Measurements from ENCODE around the gene SLC26A1. TPM values are rescaled to one million over a fixed set of nuclear protein-coding genes. Genes with fewer than 3 reads are reported as not detected.

SLC26A1 gene
- total RNA-seq, 1 donor from 2014 or later = 2.9 TPM

GRCh38 chr4:1023895-1024740 is 30.9 kb upstream of the SLC26A1 start:
- TF ChIP-seq POLR2A (IDR thresholded peaks at IDR 0.05) = no peak
- no peak for TF ChIP-seq CTCF (IDR thresholded peaks at IDR 0.05)
- TF ChIP-seq POLR2AphosphoS5 (IDR thresholded peaks at IDR 0.05; ENCODE audit: insufficient read depth in 1 of 2, low read depth in 1 of 2) = no peak
- Histone ChIP-seq H3K27ac (no peak overlapping the region), H3K36me3 (peaks cover 0 to 8% of the 10 kb centered on the region in 2 donors), H3K27me3 (no peaks in the 10 kb centered on the region), H3K9me3 (no peaks in the 10 kb centered on the region), H3K4me3 (no peak overlapping the region), H3K4me1 (no peaks in the 10 kb centered on the region)
- intact Hi-C loops (cut with DNase I) = no loop called here
- no peak for DNase-seq (ENCODE audit: extremely low spot score in 2 of 2)

- no peak for DNase-seq (ENCODE audit: extremely low spot score in 2 of 2)
- peaks cover 0 to 8% of the 10 kb centered on the region in 2 donors for H3K36me3 ChIP-seq
- intact Hi-C loops (cut with DNase I) = no loop called here
These were observed 30.0 kb upstream of the SLC26A1 start for GRCh38 chr4:1023075-1023640.

GRCh38 chr4:1022739-1023066 is 29.5 kb upstream of the SLC26A1 start:
- DNase-seq (ENCODE audit: extremely low spot score in 2 of 2) = no peak
- H3K4me3 ChIP-seq = no peak overlapping the region
- no peaks in the 10 kb centered on the region for H3K9me3 ChIP-seq
- TF ChIP-seq POLR2AphosphoS5 (IDR thresholded peaks at IDR 0.05; ENCODE audit: insufficient read depth in 1 of 2, low read depth in 1 of 2) = no peak
- no peak for TF ChIP-seq POLR2A (IDR thresholded peaks at IDR 0.05)
- TF ChIP-seq CTCF (IDR thresholded peaks at IDR 0.05) = no peak
- H3K27me3 ChIP-seq = no peaks in the 10 kb centered on the region
- H3K27ac ChIP-seq = no peak overlapping the region
- H3K4me1 ChIP-seq = no peaks in the 10 kb centered on the region
- intact Hi-C loops (cut with DNase I) = no loop called here
- H3K36me3 ChIP-seq = peaks cover 0 to 8% of the 10 kb centered on the region in 2 donors

More at GRCh38 chr4:1023075-1023640, 30.0 kb upstream of the SLC26A1 start:
- no peak overlapping the region for H3K4me3 ChIP-seq
- H3K27ac ChIP-seq = no peak overlapping the region
- H3K9me3 ChIP-seq = no peaks in the 10 kb centered on the region
- H3K27me3 ChIP-seq = no peaks in the 10 kb centered on the region
- no peaks in the 10 kb centered on the region for H3K4me1 ChIP-seq
- no peak for TF ChIP-seq CTCF (IDR thresholded peaks at IDR 0.05)
- TF ChIP-seq POLR2AphosphoS5 (IDR thresholded peaks at IDR 0.05; ENCODE audit: insufficient read depth in 1 of 2, low read depth in 1 of 2) = no peak
- no peak for TF ChIP-seq POLR2A (IDR thresholded peaks at IDR 0.05)

- Histone ChIP-seq H3K27me3 (no peaks in the 10 kb centered on the region), H3K36me3 (peaks cover 0 to 8% of the 10 kb centered on the region in 2 donors), H3K4me1 (no peaks in the 10 kb centered on the region), H3K27ac (no peak overlapping the region), H3K4me3 (no peak overlapping the region), H3K9me3 (no peaks in the 10 kb centered on the region)
- TF ChIP-seq CTCF (IDR thresholded peaks at IDR 0.05) (no peak), POLR2AphosphoS5 (IDR thresholded peaks at IDR 0.05; ENCODE audit: insufficient read depth in 1 of 2, low read depth in 1 of 2) (no peak), POLR2A (IDR thresholded peaks at IDR 0.05) (no peak)
- DNase-seq (ENCODE audit: extremely low spot score in 2 of 2) = no peak
- intact Hi-C loops (cut with DNase I) = no loop called here
These were observed 29.0 kb upstream of the SLC26A1 start for GRCh38 chr4:1022051-1022738.
